Gastroesophageal sphincter (tissue), 4 donors: ENCODE results near the gene C1QTNF1. TPM values are rescaled to one million over a fixed set of nuclear protein-coding genes. Genes with fewer than 3 reads are reported as not detected.

Experiments
- ATAC-seq: fragments of 150-250 bp; one replicate; pipeline ENCODE4 v1.9.1; 2016; ENCODE audit warnings: mild to moderate bottlenecking, moderate library complexity
- H3K27ac ChIP-seq, 4 donors: fragments of 200-600 bp; sonication (generic) in 3 of 4; 1 replicate in 3 of 4; 2 replicates in 1 of 4; pipeline ENCODE4 v1.5.1; 2016 to 2019
- H3K27me3 ChIP-seq: fragments of 200-600 bp; sonication (generic); one replicate; pipeline ENCODE4 v1.5.1; 2019
- H3K36me3 ChIP-seq, 2 donors: fragments of 200-600 bp; sonication (generic); one replicate each; pipeline ENCODE4 v1.5.1; 2019; ENCODE audit warnings: control low read depth in 1 of 2
- H3K4me1 ChIP-seq, 3 donors: fragments of 200-600 bp; sonication (generic); 1 replicate in 2 of 3; 2 replicates in 1 of 3; pipeline ENCODE4 v1.5.1; 2016 to 2019; ENCODE audit warnings: control low read depth in 2 of 3
- H3K4me3 ChIP-seq, 2 donors: fragments of 200-600 bp; sonication (generic); one replicate each; pipeline ENCODE4 v1.5.1; 2019; ENCODE audit warnings: mild to moderate bottlenecking in 1 of 2, moderate library complexity in 1 of 2
- H3K9me3 ChIP-seq, 3 donors: fragments of 200-600 bp; sonication (generic); one replicate each; pipeline ENCODE4 v1.5.1; 2017 to 2019; ENCODE audit warnings: control low read depth in 2 of 3
- CTCF ChIP-seq, 4 experiments: fragments of 200-600 bp in 2 of 4; fragments of 450-650 bp in 2 of 4; sonication (generic) in 1 of 4; IDR thresholded peaks; one replicate each; pipeline ENCODE4 v1.5.1; 2017 to 2019; ENCODE audit warnings: antibody characterized with exemption in 4 of 4, mild to moderate bottlenecking in 2 of 4, moderate library complexity in 2 of 4
- EP300 ChIP-seq: sonication (generic); formaldehyde crosslinking; IDR thresholded peaks from one replicate; pipeline ENCODE4 v1.6.1; 2017; ENCODE audit warnings: antibody characterized with exemption, mild to moderate bottlenecking
- POLR2A ChIP-seq, 2 donors: fragments of 450-650 bp; IDR thresholded peaks; one replicate each; pipeline ENCODE4 v1.6.1; 2017; ENCODE audit warnings: antibody characterized with exemption in 2 of 2, mild to moderate bottlenecking in 2 of 2, moderate library complexity in 1 of 2
- POLR2AphosphoS5 ChIP-seq: sonication (generic); formaldehyde crosslinking; IDR thresholded peaks from one replicate; pipeline ENCODE4 v1.6.1; 2017; ENCODE audit warnings: antibody characterized with exemption
- WGBS, 2 donors: methylation state at CpG; one replicate each; pipeline ENCODE4 v1.1.5; 2018; ENCODE audit warnings: low coverage in 1 of 2; 5-methylcytosine and 5-hydroxymethylcytosine counted together
- total RNA-seq, 4 donors: library from RNA; depleted of rRNA; stranded (reverse); fragments of >200 nt; gene quantifications; one replicate each; pipeline ENCODE4 v1.1.0, GENCODE V29; 2016

C1QTNF1 gene
- total RNA-seq, 4 donors from 2014 or later: 50.8 to 76.5 (median 72.3) TPM

DNA sequence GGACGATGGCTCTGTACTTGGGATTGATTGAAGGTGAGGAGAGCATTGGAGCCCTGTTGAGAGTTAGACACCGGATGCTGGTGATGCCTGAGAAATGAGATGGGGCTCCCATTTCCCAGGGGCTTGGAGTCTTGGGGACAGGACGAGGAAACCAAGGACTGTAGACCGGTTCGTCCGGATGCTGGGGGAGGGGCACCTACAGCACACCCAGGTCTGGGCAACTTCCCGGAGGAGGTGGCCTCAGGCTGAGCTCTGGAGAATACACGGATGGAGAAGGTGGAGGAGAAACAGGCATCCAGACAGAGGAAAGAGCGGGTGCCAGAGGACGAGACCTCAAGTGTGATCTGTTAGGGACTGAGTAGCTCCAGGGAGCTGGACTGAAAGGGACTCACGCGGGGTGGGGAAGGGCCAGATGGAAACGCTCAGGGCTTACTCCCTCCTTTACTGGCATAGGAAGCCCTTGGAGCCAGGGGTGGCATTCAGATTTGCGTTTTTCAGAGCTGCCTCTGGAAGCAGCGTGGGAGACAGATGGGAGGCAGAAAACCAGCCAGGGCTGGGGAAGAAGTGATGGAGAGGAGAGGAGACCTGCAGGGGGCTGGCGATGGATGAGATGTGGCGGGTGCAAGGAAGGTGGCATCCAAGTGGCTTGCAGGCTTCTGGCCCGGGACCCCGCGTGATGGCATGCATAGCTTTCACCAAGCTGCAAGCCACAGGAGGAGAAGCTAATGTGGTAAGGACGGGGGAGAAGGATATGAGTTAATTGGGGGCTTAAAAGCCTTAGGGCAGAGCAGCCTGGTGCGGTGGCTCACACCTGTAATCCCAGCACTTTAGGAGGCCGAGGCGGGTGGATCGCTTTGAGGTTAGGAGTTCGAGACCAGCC lies 8.3 kb downstream of the C1QTNF1 start:
- 82 to 88% methylated on average over 20 to 25 of the region's 26 CpGs for WGBS, 2 donors

GRCh38 chr17:79033046-79033616 lies 9.2 kb downstream of the C1QTNF1 start:
- H3K4me3 ChIP-seq: no peak overlapping the region
- 76 to 88% methylated on average over 7 of the region's 9 CpGs for WGBS, 2 donors
- ATAC-seq: no peak
- TF ChIP-seq POLR2A (IDR thresholded peaks at IDR 0.05): no peak
- H3K27me3 ChIP-seq: no peaks in the 10 kb centered on the region
- H3K9me3 ChIP-seq: no peaks in the 10 kb centered on the region
- H3K4me1 ChIP-seq: peaks cover 0 to 77% (median 33%) of the 10 kb centered on the region in 3 donors
- peak overlapping the region in 2 of 4 donors; percentile 70 to 78 for H3K27ac ChIP-seq
- no peaks in the 10 kb centered on the region for H3K36me3 ChIP-seq

More for the DNA sequence above, 8.3 kb downstream of the C1QTNF1 start:
- Histone ChIP-seq H3K4me1 (peaks cover 0 to 82% (median 41%) of the 10 kb centered on the region in 3 donors), H3K27me3 (no peaks in the 10 kb centered on the region), H3K9me3 (no peaks in the 10 kb centered on the region), H3K27ac (peak overlapping the region in 1 of 4 donors; percentile 0), H3K4me3 (no peak overlapping the region), H3K36me3 (no peaks in the 10 kb centered on the region)
- ATAC-seq: no peak
- TF ChIP-seq CTCF (IDR thresholded peaks at IDR 0.05) (no peak), EP300 (no peak), POLR2A (IDR thresholded peaks at IDR 0.05) (no peak), POLR2AphosphoS5 (no peak)

- no peak for TF ChIP-seq POLR2A (IDR thresholded peaks at IDR 0.05)
- no peak for TF ChIP-seq POLR2AphosphoS5
- TF ChIP-seq EP300: no peak
- TF ChIP-seq CTCF (IDR thresholded peaks at IDR 0.05): no peak
- Histone ChIP-seq H3K36me3 (no peaks in the 10 kb centered on the region), H3K4me3 (no peak overlapping the region), H3K27me3 (no peaks in the 10 kb centered on the region), H3K4me1 (peaks cover 0 to 77% (median 29%) of the 10 kb centered on the region in 3 donors), H3K27ac (peak overlapping the region in 3 of 4 donors; percentile 70 to 78 (median 72)), H3K9me3 (no peaks in the 10 kb centered on the region)
- 47 to 53% methylated on average over 5 to 9 of the region's 28 CpGs for WGBS, 2 donors
- peak; percentile 27 for ATAC-seq
Measured at GRCh38 chr17:79033741-79034501, 10.0 kb downstream of the C1QTNF1 start.

DNA sequence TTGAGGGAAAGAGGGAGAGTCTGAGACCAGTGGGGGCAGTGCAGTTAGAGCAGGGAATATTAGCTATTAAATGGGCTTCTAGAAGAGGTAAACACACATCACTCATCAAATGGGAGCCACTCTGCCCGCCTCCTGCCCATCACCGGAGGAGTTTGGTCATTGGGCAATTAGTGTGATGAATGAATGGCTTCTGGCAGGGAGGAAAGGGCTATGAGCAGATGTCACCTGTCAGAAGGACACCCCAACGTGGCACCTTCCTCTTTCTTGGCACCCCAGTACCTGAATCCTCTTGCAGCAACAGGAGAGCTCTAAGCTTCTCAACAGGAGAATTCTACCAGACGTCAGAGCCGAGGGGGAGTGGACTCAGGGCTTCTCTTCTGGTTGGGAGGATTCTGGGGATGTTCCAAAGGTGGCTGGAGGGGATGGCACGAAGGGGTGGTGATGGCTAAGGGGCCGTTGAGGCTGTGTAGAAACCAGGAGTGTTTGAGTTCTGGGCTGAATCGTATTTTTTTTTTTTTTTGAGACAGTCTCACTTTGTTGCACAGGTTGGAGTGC lies 11.0 kb downstream of the C1QTNF1 start:
- no peaks in the 10 kb centered on the region for H3K36me3 ChIP-seq
- no peak for ATAC-seq
- H3K27me3 ChIP-seq: no peaks in the 10 kb centered on the region
- peak overlapping the region in 2 of 4 donors; percentile 70 to 78 for H3K27ac ChIP-seq
- H3K4me3 ChIP-seq: no peak overlapping the region
- WGBS, 2 donors: 82 to 88% methylated on average over 3 to 6 of the region's 8 CpGs
- H3K4me1 ChIP-seq: peaks cover 0 to 70% (median 29%) of the 10 kb centered on the region in 3 donors
- no peak for TF ChIP-seq POLR2A (IDR thresholded peaks at IDR 0.05)
- TF ChIP-seq POLR2AphosphoS5: no peak
- TF ChIP-seq EP300: no peak
- TF ChIP-seq CTCF (IDR thresholded peaks at IDR 0.05): no peak
- no peaks in the 10 kb centered on the region for H3K9me3 ChIP-seq

- H3K4me3 ChIP-seq: no peak overlapping the region
Measured at GRCh38 chr17:79035686-79036085, 11.7 kb downstream of the C1QTNF1 start.

More at GRCh38 chr17:79035686-79036085, 11.7 kb downstream of the C1QTNF1 start:
- Histone ChIP-seq H3K4me1 (peaks cover 0 to 69% (median 29%) of the 10 kb centered on the region in 3 donors), H3K9me3 (no peaks in the 10 kb centered on the region), H3K36me3 (no peaks in the 10 kb centered on the region), H3K27ac (peak overlapping the region in 1 of 4 donors; percentile 15), H3K27me3 (no peaks in the 10 kb centered on the region)
- ATAC-seq: no peak
- TF ChIP-seq POLR2A (IDR thresholded peaks at IDR 0.05) (no peak), CTCF (IDR thresholded peaks at IDR 0.05) (no peak), EP300 (no peak), POLR2AphosphoS5 (no peak)
- 90 to 100% methylated on average over 2 to 3 of the region's 6 CpGs for WGBS, 2 donors
